IMR-90 (cell line): ENCODE data around the gene GPN1. TPM values are rescaled to one million over a fixed set of nuclear protein-coding genes. Genes with fewer than 3 reads are reported as not detected.

Experiments used
- ATAC-seq: fragments of 200-7000 bp; cut with Tn5 transposase; 2 replicates; pipeline ENCODE4 v1.9.1; 2020; ENCODE audit warnings: low read depth, mild to moderate bottlenecking, moderate library complexity
- BruUV-seq: library from RNA; stranded (reverse); fragments of 400-500 nt; replicated peaks from 2 replicates; lab custom pipeline; 2021; lab: Mats Ljungman, UMichigan
- CTCF ChIA-PET: fragments of 300-600 bp; formaldehyde crosslinking; extraction: SDS; loops from one replicate; lab custom pipeline; 2021; ENCODE audit warnings: antibody characterized with exemption; lab: Yijun Ruan, JAX
- POLR2A ChIA-PET: fragments of 300-600 bp; sonication (Branson Sonifier 250); formaldehyde crosslinking; loops from one replicate; lab custom pipeline; 2022; ENCODE audit warnings: antibody characterized with exemption; ENCODE audit not compliant: unreplicated experiment; lab: Charles Lee
- DNase-seq: peaks from one replicate; pipeline ENCODE4 v3.0.0; 2013
- H2AFZ ChIP-seq: replicated peaks from 2 replicates; pipeline ENCODE3; 2013; ENCODE audit warnings: low read length, mild to moderate bottlenecking; ENCODE audit not compliant: poor library complexity
- H2AK5ac ChIP-seq: 2 replicates; pipeline ENCODE4 v1.6.1; 2013; ENCODE audit warnings: low read depth, low read length, inconsistent platforms
- H2AK9ac ChIP-seq: replicated peaks from 2 replicates; pipeline ENCODE3; 2013; ENCODE audit warnings: mild to moderate bottlenecking, low read depth, low read length, moderate library complexity; ENCODE audit not compliant: poor library complexity
- H2BK120ac ChIP-seq: 2 replicates; pipeline ENCODE4 v1.6.1; 2013; ENCODE audit warnings: low read depth, low read length, inconsistent platforms
- H2BK15ac ChIP-seq: 3 replicates; pipeline ENCODE4 v1.6.1; 2013; ENCODE audit warnings: low read depth, low read length, inconsistent platforms
- H2BK20ac ChIP-seq: 2 replicates; pipeline ENCODE4 v1.6.1; 2013; ENCODE audit warnings: low read depth, mild to moderate bottlenecking, inconsistent platforms, low read length, moderate library complexity
- H2BK5ac ChIP-seq: 2 replicates; pipeline ENCODE4 v1.6.1; 2013; ENCODE audit warnings: mild to moderate bottlenecking, low read depth, low read length, inconsistent platforms; ENCODE audit not compliant: poor library complexity, severe bottlenecking
- H3K14ac ChIP-seq: replicated peaks from 2 replicates; pipeline ENCODE4 v1.6.1; 2013; ENCODE audit warnings: low read depth, low read length, inconsistent platforms
- H3K18ac ChIP-seq: 2 replicates; pipeline ENCODE4 v1.6.1; 2013; ENCODE audit warnings: low read depth, low read length, control low read depth
- H3K23ac ChIP-seq: 2 replicates; pipeline ENCODE4 v1.6.1; 2013; ENCODE audit warnings: low read depth, low read length, inconsistent platforms
- H3K27ac ChIP-seq: 2 replicates; pipeline ENCODE4 v1.5.1; 2013; ENCODE audit warnings: mild to moderate bottlenecking, control low read depth, low read length; ENCODE audit not compliant: insufficient read depth
- H3K27me3 ChIP-seq: 2 replicates; pipeline ENCODE4 v1.6.1; 2013; ENCODE audit warnings: low read length; ENCODE audit not compliant: control insufficient read depth, insufficient read depth
- H3K36me3 ChIP-seq: 2 replicates; pipeline ENCODE4 v1.6.1; 2013; ENCODE audit warnings: low read length, mixed read lengths; ENCODE audit not compliant: control insufficient read depth, insufficient read depth
- H3K4ac ChIP-seq: 2 replicates; pipeline ENCODE4 v1.6.1; 2013; ENCODE audit warnings: low read depth, low read length, inconsistent platforms
- H3K4me1 ChIP-seq: 2 replicates; pipeline ENCODE4 v1.6.1; 2013; ENCODE audit warnings: low read length, mixed read lengths; ENCODE audit not compliant: control insufficient read depth, insufficient read depth
- H3K4me2 ChIP-seq: 2 replicates; pipeline ENCODE4 v1.6.1; 2013; ENCODE audit warnings: low read depth, mild to moderate bottlenecking, control low read depth, low read length, moderate library complexity
- H3K4me3 ChIP-seq: 2 replicates; pipeline ENCODE4 v1.5.1; 2013; ENCODE audit warnings: low read depth, mild to moderate bottlenecking, control low read depth, low read length, moderate library complexity; ENCODE audit not compliant: insufficient read depth
- H3K56ac ChIP-seq: 2 replicates; pipeline ENCODE4 v1.6.1; 2013; ENCODE audit warnings: low read length, inconsistent platforms; ENCODE audit not compliant: insufficient read depth; ENCODE audit errors: extremely low read depth
- H3K79me1 ChIP-seq, 2 experiments: 2 replicates each; pipeline ENCODE4 v1.6.1; 2013; ENCODE audit warnings: low read length in 2 of 2, inconsistent platforms in 1 of 2, low read depth in 1 of 2
- H3K9ac ChIP-seq: 2 replicates; pipeline ENCODE4 v1.6.1; 2013; ENCODE audit warnings: low read depth, low read length, control low read depth
- H3K9me1 ChIP-seq: 2 replicates; pipeline ENCODE4 v1.6.1; 2013; ENCODE audit warnings: low read length, inconsistent platforms; ENCODE audit not compliant: insufficient read depth
- H3K9me3 ChIP-seq: 2 replicates; pipeline ENCODE4 v1.6.1; 2013; ENCODE audit warnings: low read length; ENCODE audit not compliant: control insufficient read depth, insufficient read depth
- H4K20me1 ChIP-seq: 2 replicates; pipeline ENCODE4 v1.6.1; 2013; ENCODE audit warnings: low read length, inconsistent platforms; ENCODE audit not compliant: insufficient read depth
- H4K5ac ChIP-seq: 2 replicates; pipeline ENCODE4 v1.6.1; 2013; ENCODE audit warnings: mild to moderate bottlenecking, low read depth, low read length, control low read depth
- H4K8ac ChIP-seq, 2 experiments: 2 replicates each; pipeline ENCODE4 v1.6.1; 2013; ENCODE audit warnings: low read depth in 2 of 2, low read length in 2 of 2, control low read depth in 1 of 2, inconsistent platforms in 1 of 2
- H4K91ac ChIP-seq: 2 replicates; pipeline ENCODE4 v1.6.1; 2013; ENCODE audit warnings: low read depth, low read length, inconsistent platforms; ENCODE audit not compliant: insufficient read depth
- BHLHE40 ChIP-seq: fragments of 150-350 bp; IDR thresholded peaks from 2 replicates; pipeline ENCODE4 v1.6.1; 2016; ENCODE audit warnings: mild to moderate bottlenecking, low read depth, low read length
- CEBPB ChIP-seq: IDR thresholded peaks from 2 replicates; pipeline ENCODE4 v1.6.1; 2012; ENCODE audit warnings: low read depth, low read length, improper control_type of control experiment
- CHD1 ChIP-seq: IDR thresholded peaks from 2 replicates; pipeline ENCODE4 v1.6.1; 2012; ENCODE audit warnings: low read depth, low read length, improper control_type of control experiment
- FOS ChIP-seq: fragments of 150-350 bp; IDR thresholded peaks from 2 replicates; pipeline ENCODE4 v1.6.1; 2016; ENCODE audit warnings: low read depth, low read length
- MAFK ChIP-seq: IDR thresholded peaks from 2 replicates; pipeline ENCODE4 v1.6.1; 2012; ENCODE audit warnings: low read depth, low read length, improper control_type of control experiment
- MAZ ChIP-seq: IDR thresholded peaks from 2 replicates; pipeline ENCODE4 v1.6.1; 2012; ENCODE audit warnings: low read depth, mild to moderate bottlenecking, low read length, improper control_type of control experiment, moderate library complexity, borderline replicate concordance
- MXI1 ChIP-seq: IDR thresholded peaks from 2 replicates; pipeline ENCODE4 v1.6.1; 2012; ENCODE audit warnings: low read depth, mild to moderate bottlenecking, low read length, moderate library complexity, borderline replicate concordance
- NFE2L2 ChIP-seq: fragments of 150-350 bp; IDR thresholded peaks from 2 replicates; pipeline ENCODE4 v1.6.1; 2016; ENCODE audit warnings: low read depth, mild to moderate bottlenecking, low read length
- POLR2A ChIP-seq: IDR thresholded peaks from 2 replicates; pipeline ENCODE4 v1.6.1; 2012; ENCODE audit warnings: mild to moderate bottlenecking, low read depth, low read length
- RCOR1 ChIP-seq: IDR thresholded peaks from 2 replicates; pipeline ENCODE4 v1.6.1; 2012; ENCODE audit warnings: mild to moderate bottlenecking, low read length, improper control_type of control experiment; ENCODE audit not compliant: insufficient replicate concordance
- WGBS, 2 experiments: methylation state at CpG; one replicate each; pipeline versions ENCODE4 v1.1.5 to v1.1.7; 2013; ENCODE audit warnings: missing lambda C conversion rate in 2 of 2; ENCODE audit not compliant: insufficient read length in 1 of 2; ENCODE audit errors: extremely low coverage in 2 of 2; 5-methylcytosine and 5-hydroxymethylcytosine counted together
- dilution Hi-C: fragments of 300-500 bp; cut with HindIII; formaldehyde crosslinking; loops from one replicate; pipeline ENCODE4 v1.14.3; 2018; ENCODE audit warnings: low sequenced_read_pairs; ENCODE audit not compliant: unreplicated experiment
- in situ Hi-C: fragments of 300-500 bp; cut with MboI; formaldehyde crosslinking; loops from 3 replicates; pipeline ENCODE4 v1.14.3; 2019; ENCODE audit warnings: low sequenced_read_pairs, inconsistent platforms, mixed read lengths
- intact Hi-C: fragments of 100-400 bp; cut with micrococcal nuclease; formaldehyde crosslinking; loops from 2 replicates; pipeline ENCODE4 v1.10.0; 2022
- polyA plus RNA-seq, 3 experiments: library from polyadenylated mRNA; depleted of rRNA; stranded (reverse); fragments of >200 nt; gene quantifications; 2 replicates each; pipeline ENCODE4 v1.2.3, GENCODE V29; 2012; ENCODE audit warnings: low replicate concordance in 1 of 3
- total RNA-seq: library from RNA; depleted of rRNA; stranded (reverse); fragments of >200 nt; gene quantifications from 2 replicates; pipeline ENCODE4 v1.2.3, GENCODE V29; 2012
- TF ChIP-seq, protein P1 (sequence below): fragments of 150-350 bp; IDR thresholded peaks from 2 replicates; pipeline ENCODE4 v1.6.1; 2017; ENCODE audit warnings: mild to moderate bottlenecking, antibody characterized with exemption, low read length, low read depth
- TF ChIP-seq, protein P2 (sequence below): fragments of 150-350 bp; IDR thresholded peaks from 2 replicates; pipeline ENCODE4 v1.6.1; 2016; ENCODE audit warnings: low read depth, mild to moderate bottlenecking, low read length, moderate library complexity, borderline replicate concordance
- TF ChIP-seq, protein P3 (sequence below): conservative IDR thresholded peaks from 2 replicates; pipeline ENCODE4 v1.5.1; 2012; ENCODE audit warnings: mild to moderate bottlenecking, low read depth, low read length, improper control_type of control experiment

GPN1 gene
- total and polyA plus RNA-seq, 2 of the 4 experiments (the other 2 are of a cell fraction): 37.8 to 63.8 TPM

DNA sequence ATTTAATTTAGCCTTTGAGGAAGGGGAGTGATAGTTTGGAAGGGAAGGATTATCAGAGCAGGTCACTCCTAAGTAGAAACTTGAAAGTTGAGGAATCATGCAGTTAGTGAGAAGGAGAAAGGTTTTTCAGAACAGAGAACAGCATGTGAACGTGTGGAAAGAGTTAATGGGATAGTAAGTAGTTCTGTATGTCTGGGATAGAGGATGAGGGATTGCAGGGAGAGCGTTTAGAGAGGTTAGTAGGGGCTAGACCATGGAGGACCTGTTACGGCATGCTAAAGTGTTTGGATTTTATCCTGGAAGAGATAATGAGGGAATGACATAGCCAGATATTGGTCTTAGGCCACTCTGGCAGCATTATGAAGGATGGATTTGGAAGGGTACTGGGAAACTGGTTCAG lies 44.3 kb upstream of the GPN1 start:
- intact Hi-C loops: no loop called here
- Histone ChIP-seq H3K56ac (no peak overlapping the region), H3K18ac (no peak overlapping the region), H3K9me3 (no peaks in the 10 kb centered on the region; the same call in 1 of the 2 replicates), H2BK120ac (no peak overlapping the region), H2AK5ac (no peak overlapping the region), H3K36me3 (no peaks in the 10 kb centered on the region), H3K4me3 (no peak overlapping the region), H4K5ac (no peak overlapping the region), H3K9me1 (peaks cover 6% of the 10 kb centered on the region; the same call in 1 of the 2 replicates), H3K4ac (no peak overlapping the region), H3K4me1 (peaks cover 3% of the 10 kb centered on the region; the same call in 1 of the 2 replicates), H3K14ac (0 out of 2 replicates have a peak overlapping the region, but pooled peaks have one; percentile 6), H3K4me2 (peak overlapping the region; percentile 98), H4K20me1 (peaks cover 15% of the 10 kb centered on the region; the same call in 1 of the 2 replicates), H3K27me3 (no peaks in the 10 kb centered on the region), H2BK20ac (no peak overlapping the region), H4K8ac (no peak overlapping the region), H2BK5ac (no peak overlapping the region), H3K23ac (peak overlapping the region; percentile 56; the same call in 1 of the 2 replicates), H3K9ac (no peak overlapping the region), H3K79me1 (peaks cover 10 to 33% of the 10 kb centered on the region in 2 experiments), H2AFZ (no peak overlapping the region), H4K91ac (no peak overlapping the region), H2BK15ac (no peak overlapping the region), H2AK9ac (no peak overlapping the region), H3K27ac (no peak overlapping the region)
- no peak for ATAC-seq
- dilution Hi-C loops: no loop called here
- in situ Hi-C loops: no loop called here
- ChIA-PET POLR2A (no interaction called here), CTCF (no interaction called here)
- TF ChIP-seq, protein P1, sequence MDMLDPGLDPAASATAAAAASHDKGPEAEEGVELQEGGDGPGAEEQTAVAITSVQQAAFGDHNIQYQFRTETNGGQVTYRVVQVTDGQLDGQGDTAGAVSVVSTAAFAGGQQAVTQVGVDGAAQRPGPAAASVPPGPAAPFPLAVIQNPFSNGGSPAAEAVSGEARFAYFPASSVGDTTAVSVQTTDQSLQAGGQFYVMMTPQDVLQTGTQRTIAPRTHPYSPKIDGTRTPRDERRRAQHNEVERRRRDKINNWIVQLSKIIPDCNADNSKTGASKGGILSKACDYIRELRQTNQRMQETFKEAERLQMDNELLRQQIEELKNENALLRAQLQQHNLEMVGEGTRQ: no peak
- no peak for TF ChIP-seq CEBPB
- TF ChIP-seq BHLHE40: no peak
- TF ChIP-seq MXI1: no peak
- TF ChIP-seq RCOR1: no peak
- TF ChIP-seq, protein P2, sequence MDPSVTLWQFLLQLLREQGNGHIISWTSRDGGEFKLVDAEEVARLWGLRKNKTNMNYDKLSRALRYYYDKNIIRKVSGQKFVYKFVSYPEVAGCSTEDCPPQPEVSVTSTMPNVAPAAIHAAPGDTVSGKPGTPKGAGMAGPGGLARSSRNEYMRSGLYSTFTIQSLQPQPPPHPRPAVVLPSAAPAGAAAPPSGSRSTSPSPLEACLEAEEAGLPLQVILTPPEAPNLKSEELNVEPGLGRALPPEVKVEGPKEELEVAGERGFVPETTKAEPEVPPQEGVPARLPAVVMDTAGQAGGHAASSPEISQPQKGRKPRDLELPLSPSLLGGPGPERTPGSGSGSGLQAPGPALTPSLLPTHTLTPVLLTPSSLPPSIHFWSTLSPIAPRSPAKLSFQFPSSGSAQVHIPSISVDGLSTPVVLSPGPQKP: no peak
- no peak for TF ChIP-seq NFE2L2
- TF ChIP-seq, protein P3, sequence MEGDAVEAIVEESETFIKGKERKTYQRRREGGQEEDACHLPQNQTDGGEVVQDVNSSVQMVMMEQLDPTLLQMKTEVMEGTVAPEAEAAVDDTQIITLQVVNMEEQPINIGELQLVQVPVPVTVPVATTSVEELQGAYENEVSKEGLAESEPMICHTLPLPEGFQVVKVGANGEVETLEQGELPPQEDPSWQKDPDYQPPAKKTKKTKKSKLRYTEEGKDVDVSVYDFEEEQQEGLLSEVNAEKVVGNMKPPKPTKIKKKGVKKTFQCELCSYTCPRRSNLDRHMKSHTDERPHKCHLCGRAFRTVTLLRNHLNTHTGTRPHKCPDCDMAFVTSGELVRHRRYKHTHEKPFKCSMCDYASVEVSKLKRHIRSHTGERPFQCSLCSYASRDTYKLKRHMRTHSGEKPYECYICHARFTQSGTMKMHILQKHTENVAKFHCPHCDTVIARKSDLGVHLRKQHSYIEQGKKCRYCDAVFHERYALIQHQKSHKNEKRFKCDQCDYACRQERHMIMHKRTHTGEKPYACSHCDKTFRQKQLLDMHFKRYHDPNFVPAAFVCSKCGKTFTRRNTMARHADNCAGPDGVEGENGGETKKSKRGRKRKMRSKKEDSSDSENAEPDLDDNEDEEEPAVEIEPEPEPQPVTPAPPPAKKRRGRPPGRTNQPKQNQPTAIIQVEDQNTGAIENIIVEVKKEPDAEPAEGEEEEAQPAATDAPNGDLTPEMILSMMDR: no peak
- no peak for TF ChIP-seq MAFK
- no peak for TF ChIP-seq FOS
- TF ChIP-seq MAZ: no peak
- no peak for TF ChIP-seq POLR2A
- no peak for TF ChIP-seq CHD1
- 93 to 100% methylated on average over 1 to 3 of the region's 3 CpGs for WGBS, 2 experiments
- no TSS peak for BruUV-seq
- DNase-seq: no peak
